ENCODE data around the gene CELF5. TPM values are rescaled to one million over a fixed set of nuclear protein-coding genes. Genes with fewer than 3 reads are reported as not detected.
A peak's percentile ranks its signal among the peaks of the same experiment; 100 is the strongest.
"Not testable (repeated sequence)": the region's sequence is repeated elsewhere in the genome, so short reads cannot be mapped to it uniquely, and the experiment has no call there.

The CELF5 gene
- total RNA-seq, 2 donors from 2014 or later, result 0.16 TPM; not detected in 1

DNA sequence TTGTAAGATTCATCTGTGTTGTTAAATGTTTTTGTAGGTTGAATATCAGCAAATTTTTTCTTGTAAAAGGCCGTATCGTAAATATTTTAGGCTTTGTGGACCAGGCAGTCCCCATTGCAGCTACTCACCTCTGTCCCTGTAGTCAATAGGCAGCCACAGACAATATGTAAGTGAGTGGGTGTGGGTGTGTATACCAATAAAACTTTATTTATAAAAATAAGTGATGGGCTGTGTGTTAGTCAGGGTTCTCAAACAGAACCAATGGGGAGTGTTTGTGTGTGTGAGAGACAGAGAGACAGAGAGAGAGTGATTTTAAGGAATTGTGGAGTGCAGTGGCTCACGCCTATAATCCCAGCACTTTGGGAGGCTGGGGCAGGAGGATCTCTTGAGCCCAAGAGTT lies 104.3 kb downstream of the CELF5 start:
- DNase-seq (no peak), ATAC-seq (no peak)
- intact Hi-C loops (cut with DNase I), result loop anchor here (5.0 to 10.0 kb wide), 2 partner anchors 99 to 106 kb away; no protein-coding TSS in a partner anchor

- DNase-seq (no peak), ATAC-seq (no peak)
- intact Hi-C loops (cut with DNase I), result loop anchor here in 1 of 2 donors (10.0 kb wide), 1 partner anchor 75 kb away; no protein-coding TSS in a partner anchor
These were observed 105.6 kb downstream of the CELF5 start for GRCh38 chr19:3330047-3330446.

DNA sequence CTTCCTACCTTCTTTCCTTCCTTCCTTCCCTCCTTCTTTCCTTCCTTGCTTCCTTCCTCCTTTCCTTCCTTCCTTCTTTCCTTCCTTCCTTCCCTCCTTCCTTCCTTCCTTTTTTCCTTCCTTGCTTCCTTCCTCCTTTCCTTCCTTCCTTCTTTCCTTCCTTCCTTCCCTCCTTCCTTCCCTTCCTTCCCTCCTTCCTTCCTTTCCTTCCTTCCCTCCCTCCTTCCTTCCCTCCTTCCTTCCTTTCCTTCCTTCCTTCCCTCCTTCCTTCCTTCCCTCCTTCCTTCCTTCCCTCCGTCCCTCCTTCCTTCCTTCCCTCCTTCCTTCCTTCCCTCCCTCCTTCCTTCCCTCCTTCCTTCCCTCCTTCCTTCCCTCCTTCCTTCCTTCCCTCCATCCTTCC lies 107.8 kb downstream of the CELF5 start:
- intact Hi-C loops (cut with DNase I), result loop anchor here in 1 of 2 donors (10.0 kb wide), 1 partner anchor 73 kb away; no protein-coding TSS in a partner anchor
- ATAC-seq, DNase-seq: not testable (repeated sequence)

DNA sequence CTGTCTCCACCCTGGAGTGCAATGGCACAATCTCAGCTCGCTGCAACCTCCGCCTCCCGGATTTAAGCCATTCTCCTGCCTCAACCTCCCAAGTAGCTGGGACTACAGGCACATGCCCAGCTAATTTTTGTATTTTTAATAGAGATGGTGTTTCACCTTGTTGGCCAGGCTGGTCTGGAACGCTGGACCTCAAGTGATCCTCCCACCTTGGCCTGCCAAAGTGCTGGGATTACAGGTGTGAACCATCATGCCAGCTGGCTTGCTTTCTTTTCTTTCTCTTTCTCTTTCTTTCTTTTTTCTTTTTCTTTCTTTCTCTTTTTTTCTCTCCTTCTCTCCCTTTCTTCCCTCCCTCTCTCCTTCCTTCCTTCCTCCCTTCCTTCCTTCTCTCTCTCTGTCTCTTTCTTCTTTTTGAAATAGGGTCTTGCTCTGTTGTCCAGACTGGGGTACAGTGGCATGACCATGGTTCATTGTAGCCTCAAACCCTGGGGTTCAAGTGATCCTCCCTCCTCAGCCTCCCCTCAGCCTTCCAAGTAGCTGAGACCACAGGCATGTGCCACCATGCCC lies 108.6 kb downstream of the CELF5 start:
- intact Hi-C loops (cut with DNase I), result loop anchor here in 1 of 2 donors (10.0 kb wide), 1 partner anchor 72 kb away; no protein-coding TSS in a partner anchor
- ATAC-seq (no peak), DNase-seq (no peak)

DNA sequence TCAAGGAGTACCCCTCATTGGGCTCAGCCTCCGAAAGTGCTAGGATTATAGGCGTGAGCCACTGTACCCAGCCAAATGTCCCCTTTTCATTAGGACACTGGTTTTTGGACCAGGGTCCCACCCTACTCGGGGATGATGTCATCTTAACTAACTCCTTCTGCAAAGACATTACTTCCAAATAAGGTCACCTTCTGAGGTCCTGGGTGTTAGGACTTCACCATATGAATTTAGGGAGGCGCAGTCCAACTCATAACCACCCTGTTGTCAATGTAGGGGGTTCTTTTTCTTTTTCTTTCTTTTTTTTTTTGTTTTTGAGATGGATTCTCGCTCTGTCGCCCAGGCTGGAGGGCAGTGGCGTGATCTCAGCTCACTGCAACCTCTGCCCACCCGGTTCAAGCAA lies 109.2 kb downstream of the CELF5 start:
- no peak for ATAC-seq

GRCh38 chr19:3334749-3335430 lies 110.4 kb downstream of the CELF5 start:
- DNase-seq, ATAC-seq: not testable (repeated sequence)
- intact Hi-C loops (cut with DNase I), result loop anchor here in 1 of 2 donors (10.0 kb wide), 1 partner anchor 70 kb away; no protein-coding TSS in a partner anchor

More for the DNA sequence above, 109.2 kb downstream of the CELF5 start:
- no peak for DNase-seq
- intact Hi-C loops (cut with DNase I), result loop anchor here in 1 of 2 donors (10.0 kb wide), 1 partner anchor 71 kb away; no protein-coding TSS in a partner anchor

- DNase-seq (peak; percentile 77), ATAC-seq (peak; percentile 38 to 52)
- intact Hi-C loops (cut with DNase I), result loop anchor here in 1 of 2 donors (10.0 kb wide), 1 partner anchor 69 kb away; no protein-coding TSS in a partner anchor
These were observed 111.2 kb downstream of the CELF5 start for GRCh38 chr19:3335431-3336350.

- intact Hi-C loops (cut with DNase I), result loop anchor here in 1 of 2 donors (10.0 kb wide), 1 partner anchor 68 kb away; no protein-coding TSS in a partner anchor
- DNase-seq (no peak), ATAC-seq (no peak)
These were observed 111.9 kb downstream of the CELF5 start for GRCh38 chr19:3336351-3336679.

GRCh38 chr19:3336680-3337523 lies 112.4 kb downstream of the CELF5 start:
- peak; percentile 92 for DNase-seq
- peak; percentile 94 for ATAC-seq
- intact Hi-C loops (cut with DNase I), result loop anchor here in 1 of 2 donors (10.0 kb wide), 1 partner anchor 68 kb away; no protein-coding TSS in a partner anchor

GRCh38 chr19:3338541-3339181 lies 114.2 kb downstream of the CELF5 start:
- peak in 1 of 2 donors; percentile 25 for ATAC-seq
- DNase-seq, result no peak
- intact Hi-C loops (cut with DNase I), result loop anchor here in 1 of 2 donors (10.0 kb wide), 1 partner anchor 66 kb away; no protein-coding TSS in a partner anchor

GRCh38 chr19:3340340-3340739 lies 115.9 kb downstream of the CELF5 start:
- ATAC-seq, result no peak
- intact Hi-C loops (cut with DNase I), result loop anchor here in 1 of 2 donors (10.0 kb wide), 1 partner anchor 84 kb away; no protein-coding TSS in a partner anchor
- DNase-seq, result no peak

GRCh38 chr19:3342246-3342645 lies 117.8 kb downstream of the CELF5 start:
- intact Hi-C loops (cut with DNase I), result loop anchor here in 1 of 2 donors (10.0 kb wide), 1 partner anchor 83 kb away; no protein-coding TSS in a partner anchor
- no peak for DNase-seq
- no peak for ATAC-seq

GRCh38 chr19:3342962-3343361 lies 118.5 kb downstream of the CELF5 start:
- ATAC-seq, DNase-seq: not testable (repeated sequence)
- intact Hi-C loops (cut with DNase I), result loop anchor here in 1 of 2 donors (10.0 kb wide), 1 partner anchor 82 kb away; no protein-coding TSS in a partner anchor

GRCh38 chr19:3343619-3344502 lies 119.4 kb downstream of the CELF5 start:
- intact Hi-C loops (cut with DNase I), result loop anchor here in 1 of 2 donors (10.0 kb wide), 1 partner anchor 81 kb away; no protein-coding TSS in a partner anchor

GRCh38 chr19:3344608-3345598 lies 120.4 kb downstream of the CELF5 start:
- DNase-seq (no peak), ATAC-seq (no peak)
- intact Hi-C loops (cut with DNase I), result loop anchor here in 1 of 2 donors (10.0 kb wide), 1 partner anchor 80 kb away; no protein-coding TSS in a partner anchor

More at GRCh38 chr19:3343619-3344502, 119.4 kb downstream of the CELF5 start:
- ATAC-seq (peak; percentile 81 to 88), DNase-seq (peak; percentile 86)

All from left cardiac atrium (tissue), 4 donors.